SIG-M5 treated with dmso at 0.1 percent for 504 hours (cell line): ENCODE results near the gene SYCN.

Experiments
- DNase-seq: peaks from one replicate; lab custom pipeline; 2025; ENCODE audit not compliant: unreplicated experiment; lab: John Stamatoyannopoulos, UW

The SYCN gene

DNA sequence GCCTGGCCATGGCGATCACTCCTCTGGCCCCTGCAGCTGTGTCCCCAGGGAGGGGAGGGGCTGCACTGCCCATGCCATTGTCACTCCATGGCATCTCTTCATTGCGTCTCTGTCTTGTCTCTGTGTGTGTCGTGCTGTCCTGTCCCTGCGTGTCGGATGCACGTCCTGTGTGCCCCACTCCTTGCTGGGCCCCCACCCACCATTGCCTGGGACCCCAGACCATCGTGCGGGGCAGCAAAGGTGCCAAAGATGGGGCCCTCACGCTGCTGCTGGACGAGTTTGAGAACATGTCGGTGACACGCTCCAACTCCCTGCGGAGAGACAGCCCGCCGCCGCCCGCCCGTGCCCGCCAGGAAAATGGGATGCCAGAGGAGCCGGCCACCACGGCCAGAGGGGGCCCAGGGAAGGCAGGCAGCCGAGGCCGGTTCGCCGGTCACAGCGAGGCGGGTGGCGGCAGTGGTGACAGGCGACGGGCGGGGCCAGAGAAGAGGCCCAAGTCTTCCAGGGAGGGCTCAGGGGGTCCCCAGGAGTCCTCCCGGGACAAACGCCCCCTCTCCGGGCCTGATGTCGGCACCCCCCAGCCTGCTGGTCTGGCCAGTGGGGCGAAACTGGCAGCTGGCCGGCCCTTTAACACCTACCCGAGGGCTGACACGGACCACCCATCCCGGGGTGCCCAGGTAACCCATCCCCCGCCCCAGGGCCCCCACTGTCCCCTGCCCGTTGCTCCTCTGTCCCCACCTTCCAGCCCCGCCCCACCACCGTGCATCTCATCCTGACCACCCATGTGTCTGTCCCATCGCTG lies 31.2 kb downstream of the SYCN start:
- DNase-seq = no peak

DNA sequence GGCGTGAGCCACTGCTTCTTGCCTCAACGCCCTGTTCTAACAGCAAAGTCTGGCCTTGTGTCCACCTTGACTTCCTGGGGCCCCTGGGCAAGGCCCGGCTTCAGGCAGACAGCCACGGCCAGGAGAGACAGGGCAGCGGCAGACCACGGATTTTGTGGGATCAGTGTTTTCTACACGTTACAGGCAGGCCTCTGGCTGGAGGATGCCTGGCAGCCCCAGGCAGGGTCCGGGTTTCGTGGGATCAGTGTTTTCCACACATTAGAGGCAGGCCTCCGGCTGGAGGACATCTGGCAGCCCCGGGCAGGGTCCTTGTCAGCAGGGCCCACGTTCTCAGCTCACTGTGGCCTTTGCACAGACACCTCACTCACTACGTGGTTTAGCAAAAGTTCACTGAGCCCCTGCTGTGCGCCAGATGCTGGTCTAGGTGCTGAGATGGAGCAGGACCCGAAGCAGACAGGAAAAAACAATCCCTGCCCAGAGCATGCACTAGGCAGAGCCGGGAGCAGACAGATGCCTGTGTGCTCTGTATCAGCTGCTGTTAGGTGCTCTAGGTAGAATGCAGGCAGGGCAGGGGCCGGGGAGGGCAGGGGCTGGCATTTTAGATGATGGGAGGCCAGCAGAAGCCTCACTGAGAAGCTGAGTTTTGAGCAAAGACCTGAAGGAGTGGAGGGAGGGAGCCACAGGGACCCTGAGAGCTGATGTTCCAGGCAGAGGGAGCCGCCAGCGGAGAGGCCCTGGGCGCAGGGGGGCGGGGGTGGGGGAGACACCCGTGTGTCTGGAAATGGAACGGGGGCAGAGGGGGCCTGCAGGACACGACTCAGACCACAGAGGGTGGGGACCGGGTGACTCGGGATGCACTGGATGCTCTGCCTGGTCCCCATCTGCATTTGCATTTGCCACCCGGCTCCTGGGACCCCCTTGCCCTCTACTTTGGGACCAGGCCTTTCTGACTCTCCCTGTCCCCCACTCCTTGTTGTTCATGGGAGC lies 32.3 kb downstream of the SYCN start:
- DNase-seq = no peak

DNA sequence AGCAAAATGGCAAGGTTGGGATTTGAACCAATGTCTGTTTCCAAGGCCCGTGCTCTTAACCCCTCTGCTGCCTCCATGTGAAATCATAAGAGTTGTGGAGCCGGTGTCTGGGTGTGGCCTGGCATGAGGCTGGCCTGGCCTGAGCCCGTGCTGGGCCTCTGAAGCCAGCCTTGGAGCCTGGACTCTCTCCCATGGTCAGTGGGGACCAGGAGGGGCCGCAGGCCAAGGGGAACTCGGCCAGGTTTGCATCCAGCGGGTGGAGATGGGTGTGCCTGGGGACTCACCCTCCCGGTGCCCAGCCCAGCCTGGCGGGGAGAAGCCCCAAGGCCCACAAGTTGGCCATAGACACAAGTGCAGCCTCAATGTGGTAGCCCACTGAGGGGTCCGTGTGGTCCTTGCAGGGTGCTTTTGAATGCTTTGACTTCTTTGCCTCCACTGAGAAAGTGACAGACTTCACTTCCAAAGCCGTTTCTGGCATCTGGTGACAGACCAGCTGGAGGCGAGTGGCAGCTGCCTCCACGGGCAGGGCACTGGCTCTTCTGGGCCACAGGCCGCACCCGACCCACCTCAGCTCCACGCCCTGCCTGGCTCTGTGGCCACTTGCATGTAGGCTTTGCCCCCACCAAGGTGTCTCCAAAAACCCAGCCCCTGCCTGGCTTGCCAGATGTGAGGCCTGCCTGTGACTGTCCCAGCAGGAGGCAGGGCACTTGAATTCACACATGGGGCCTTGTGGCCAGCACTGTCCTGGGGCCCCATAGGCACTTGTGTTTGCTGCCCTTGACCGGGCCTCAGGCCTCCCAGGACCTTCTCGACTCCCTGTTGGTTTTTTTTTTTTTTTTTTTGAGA lies 33.5 kb downstream of the SYCN start:
- no peak for DNase-seq

DNA sequence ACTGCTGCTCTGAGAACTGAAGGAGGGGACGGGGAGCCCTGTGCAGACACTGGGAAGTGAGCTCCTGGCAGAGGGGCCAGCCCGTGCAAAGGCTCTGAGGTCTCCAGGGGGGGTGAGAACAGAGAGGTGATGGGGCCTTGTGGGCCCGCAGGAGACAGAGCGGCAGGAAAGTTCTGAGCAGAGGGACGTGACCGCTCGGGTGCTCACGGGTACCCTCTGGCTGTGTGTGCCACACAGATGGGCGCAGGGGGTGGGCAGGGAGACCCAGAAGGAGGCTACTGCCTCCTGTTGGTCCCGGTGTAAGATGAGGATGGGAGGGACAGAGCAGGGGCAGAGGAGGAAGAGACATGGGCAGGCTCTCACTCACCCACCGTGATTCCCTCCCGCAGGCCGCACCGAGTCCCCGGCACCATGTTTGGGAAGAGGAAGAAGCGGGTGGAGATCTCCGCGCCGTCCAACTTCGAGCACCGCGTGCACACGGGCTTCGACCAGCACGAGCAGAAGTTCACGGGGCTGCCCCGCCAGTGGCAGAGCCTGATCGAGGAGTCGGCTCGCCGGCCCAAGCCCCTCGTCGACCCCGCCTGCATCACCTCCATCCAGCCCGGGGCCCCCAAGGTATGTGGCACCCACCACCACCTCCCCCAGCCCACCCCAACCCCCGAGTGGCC lies 34.8 kb downstream of the SYCN start:
- DNase-seq = no peak

DNA sequence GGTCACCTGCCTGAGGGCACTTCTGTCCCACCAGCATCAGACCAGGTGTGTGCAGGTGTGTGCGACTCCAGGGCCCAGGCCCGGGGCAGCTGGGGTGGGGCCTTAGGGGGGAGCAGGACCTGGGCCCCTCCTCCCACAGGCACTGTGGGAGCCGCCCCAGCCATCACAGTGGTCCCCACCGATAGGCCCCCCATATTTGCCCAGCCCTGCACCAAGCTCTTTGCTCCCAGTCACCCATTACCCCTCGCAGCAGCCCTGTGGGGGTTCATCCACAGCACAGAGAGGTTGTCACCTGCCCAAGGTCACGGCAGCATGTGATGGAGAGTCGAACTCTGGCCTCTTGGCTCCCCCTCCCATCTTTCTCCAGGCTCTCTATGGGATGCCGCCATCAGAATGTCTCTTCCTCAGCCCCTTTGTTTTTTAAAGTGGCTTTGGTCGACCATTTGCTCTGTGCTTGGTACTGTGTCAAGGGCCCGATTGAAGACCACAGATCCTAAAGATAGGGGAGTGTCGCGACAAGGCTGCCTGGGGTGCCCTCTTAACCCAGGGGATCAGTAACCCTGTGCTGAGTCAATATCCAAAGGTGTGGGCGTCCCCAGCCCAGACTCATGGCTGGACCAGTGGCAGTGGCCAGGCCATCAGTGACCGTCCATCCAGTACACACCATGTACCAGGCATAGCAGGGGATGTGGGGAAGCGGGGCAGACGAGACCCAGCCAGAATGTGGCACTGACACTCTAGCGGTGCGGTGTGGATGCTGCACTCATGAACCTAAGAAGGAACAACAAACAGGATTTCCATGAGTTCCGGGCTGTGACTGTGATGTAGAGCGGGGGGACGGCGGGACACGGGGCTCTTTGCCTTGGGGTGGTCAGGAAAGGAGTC lies 35.6 kb downstream of the SYCN start:
- DNase-seq = no peak

DNA sequence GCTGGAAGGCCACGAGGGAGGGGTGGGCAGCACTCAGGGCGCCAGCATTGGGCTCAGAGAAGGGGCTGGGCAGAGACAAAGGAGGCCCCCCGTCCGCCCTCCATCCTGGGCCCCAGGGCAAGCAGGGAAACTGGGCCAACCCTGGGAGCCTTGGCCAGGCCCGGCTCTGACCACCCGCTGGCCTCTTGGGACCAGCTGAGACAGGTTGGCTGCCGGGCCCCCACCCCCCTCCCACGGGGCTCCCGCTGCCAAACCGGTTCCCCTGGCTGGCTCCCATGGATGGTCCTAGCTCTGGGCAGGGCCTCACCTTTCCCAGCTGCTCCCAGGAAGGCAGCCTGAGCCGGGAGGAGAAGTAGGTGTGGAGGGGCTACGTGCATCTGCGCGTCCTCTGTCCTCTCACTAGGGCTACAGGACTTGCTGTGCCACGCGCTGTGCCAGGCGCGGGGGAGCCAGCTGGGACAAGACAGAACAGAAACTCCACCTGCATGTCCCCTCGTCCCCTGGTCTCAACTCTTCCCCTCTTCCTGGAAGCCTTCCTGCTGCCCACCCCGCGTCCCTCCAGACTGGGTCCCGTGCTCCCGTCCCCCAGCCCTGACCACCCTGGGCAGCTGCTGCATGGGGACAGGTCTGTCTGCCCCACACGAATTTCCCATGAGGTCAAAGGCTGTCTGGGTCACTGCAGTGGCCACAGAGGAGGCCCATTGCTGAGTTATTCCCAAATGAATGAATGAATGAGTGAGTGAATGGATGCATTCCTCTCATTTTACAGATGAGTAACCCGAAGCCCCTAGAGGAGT lies 36.4 kb downstream of the SYCN start:
- DNase-seq = peak; percentile 9

DNA sequence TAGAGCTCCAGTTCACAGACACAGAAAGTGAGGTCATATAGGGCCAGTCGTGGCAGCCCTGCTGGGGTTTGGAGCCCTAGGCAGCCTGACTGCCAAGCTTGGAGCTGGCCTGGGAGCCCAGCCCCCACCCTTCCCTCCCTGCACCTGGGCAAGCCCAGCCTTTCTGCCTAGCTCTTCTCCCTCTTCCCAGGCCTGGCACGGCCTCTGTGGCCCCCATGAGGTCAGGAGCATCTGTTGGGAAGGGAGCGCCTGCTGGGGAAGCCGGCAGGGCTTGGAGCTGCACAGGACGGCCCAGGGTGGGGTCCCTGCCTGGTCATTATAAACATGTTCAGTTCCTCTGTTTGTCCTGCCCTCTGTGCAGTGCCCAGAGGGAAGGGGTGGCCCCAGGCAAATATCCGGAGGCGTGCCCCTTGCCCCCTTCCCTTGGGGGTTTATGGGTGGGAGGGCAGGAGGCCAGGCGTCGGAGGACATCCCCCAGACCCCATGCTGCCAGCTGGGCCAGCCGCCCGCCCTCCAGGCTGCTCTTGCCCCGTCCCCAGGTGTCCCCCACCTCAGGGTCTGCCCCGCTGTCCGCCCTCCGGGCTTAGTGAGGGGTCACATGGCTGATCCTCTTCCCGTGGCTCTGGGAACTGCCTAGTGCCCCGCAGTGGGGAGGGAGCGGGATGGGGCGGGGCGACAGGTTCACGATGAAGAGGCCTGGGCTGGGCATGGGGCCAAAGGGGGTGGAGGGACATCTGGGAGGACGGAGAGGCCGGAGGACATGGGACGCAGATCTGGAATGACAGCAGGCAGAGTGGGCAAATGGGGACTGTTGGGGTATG lies 37.3 kb downstream of the SYCN start:
- DNase-seq = peak; percentile 30

DNA sequence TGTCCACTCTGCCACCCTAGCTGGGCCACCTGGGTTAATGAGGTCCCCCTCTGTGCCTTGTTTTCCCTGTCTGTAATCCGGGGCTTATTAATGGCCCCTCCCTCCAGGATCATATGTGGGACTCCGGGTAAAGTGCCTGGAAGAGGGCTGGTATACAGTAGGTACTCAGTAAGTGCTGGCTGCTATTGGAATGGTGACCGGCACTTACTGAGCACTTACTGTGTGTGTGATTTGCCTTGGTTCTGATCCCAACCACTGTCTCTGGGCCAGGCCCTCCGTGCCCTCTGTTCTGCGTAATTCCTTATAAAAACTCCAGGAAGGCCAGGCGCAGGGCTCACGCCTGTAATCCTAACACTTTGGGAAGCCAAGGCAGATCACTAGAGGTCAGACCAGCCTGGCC lies 38.2 kb downstream of the SYCN start:
- DNase-seq = no peak

DNA sequence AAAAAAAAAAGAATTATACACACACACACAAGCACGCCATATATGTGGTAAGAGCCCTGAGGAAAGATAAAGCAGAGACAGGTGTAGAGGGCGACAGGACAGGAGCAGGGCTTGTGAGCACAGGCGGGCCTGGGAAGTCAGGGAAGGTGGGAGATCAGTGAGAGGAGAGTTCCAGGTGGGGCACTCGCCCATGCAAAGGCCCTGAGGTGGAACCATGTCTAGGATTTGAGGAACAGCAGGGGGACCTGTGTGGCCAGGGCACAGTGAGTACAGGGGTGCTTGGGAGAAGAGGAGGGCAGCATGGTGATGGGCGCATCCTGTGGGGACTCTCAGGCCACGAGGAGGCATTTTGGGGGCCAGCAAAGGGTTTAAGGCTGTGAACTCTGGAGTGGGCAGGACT lies 39.8 kb downstream of the SYCN start:
- DNase-seq = no peak

DNA sequence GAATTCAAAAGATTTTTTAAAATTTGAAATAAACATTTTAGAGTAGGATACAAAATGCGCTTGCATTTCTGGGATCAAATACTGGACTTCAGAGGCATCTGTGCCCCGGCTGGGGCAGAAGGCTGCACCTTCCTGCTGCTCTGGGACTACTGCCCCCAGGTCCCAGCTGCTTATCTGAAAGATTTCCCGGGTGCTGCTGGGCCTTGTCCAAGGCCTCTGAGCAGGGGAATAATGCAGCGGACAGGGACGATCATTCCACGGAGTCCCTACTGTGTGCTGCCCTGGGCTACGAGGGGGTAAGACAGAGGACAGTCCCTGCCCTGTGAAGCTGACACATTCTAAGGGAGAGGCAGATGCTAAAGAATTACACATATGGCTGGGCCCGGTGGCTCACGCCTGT lies 40.4 kb downstream of the SYCN start:
- no peak for DNase-seq

DNA sequence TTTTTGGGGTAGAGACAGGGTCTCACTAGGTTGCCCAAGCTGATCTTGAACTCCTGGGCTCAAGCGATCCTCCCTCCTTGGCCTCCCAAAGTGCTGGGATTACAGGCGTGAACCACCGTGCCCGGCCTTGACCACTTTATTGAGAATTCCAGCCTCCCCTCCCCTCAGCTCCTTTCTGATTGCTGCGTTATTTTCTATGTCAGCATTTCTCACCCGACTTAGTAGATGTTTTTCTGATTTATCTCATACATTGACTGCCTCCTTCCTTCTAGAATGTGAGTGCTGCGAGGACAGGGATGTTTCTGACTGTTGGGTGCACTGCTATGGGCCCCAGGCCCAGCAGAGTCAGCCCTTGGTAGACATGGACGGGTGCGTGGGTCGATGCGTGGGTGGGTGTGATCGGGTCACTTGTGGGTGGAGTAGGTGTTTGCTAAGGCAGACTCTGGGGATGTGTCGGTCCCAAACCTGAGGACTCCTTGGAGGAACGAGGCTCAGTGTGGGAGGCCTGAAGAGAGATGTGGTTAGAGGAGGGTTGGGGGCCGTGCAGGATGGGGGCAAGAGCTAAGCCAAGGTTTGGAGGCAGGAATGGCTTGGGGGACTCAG lies 41.5 kb downstream of the SYCN start:
- no peak for DNase-seq

DNA sequence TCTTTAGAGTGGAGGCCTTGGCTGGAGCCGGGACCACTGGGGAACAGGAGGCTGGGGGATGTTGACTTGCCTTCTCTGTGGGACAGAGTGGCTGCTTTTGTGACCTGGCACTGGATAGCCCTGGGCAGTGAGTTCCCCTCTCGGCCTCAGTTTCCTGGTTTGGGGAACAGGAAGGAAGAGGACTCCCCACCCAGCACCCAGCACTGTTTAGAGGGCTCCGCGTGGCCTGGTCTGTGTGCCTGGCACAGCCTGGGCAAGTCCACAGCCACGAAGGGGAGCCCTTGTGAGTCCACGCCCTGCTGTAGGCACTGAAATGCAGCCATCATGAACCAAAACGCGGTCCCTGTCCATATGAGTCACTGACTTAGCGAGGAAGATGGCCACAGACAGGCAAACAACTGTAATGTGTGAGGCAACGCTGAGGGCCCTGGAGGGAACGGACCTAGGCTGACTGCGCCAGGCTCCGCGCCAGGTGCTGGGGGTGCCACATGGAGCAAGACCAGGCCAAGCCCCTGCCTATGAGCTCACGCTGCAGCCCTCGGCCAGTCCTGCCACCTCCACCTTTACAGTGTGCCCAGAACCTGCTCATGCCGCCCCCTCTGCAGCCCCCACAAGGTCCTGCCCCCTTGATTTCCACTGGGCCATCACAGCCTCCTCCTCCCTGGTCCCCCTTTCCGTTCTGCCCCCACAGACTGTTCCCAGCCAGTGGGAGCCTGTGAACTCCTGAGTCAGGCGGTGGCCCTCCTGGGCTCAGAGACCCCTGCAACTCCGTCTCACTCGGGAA lies 43.0 kb downstream of the SYCN start:
- DNase-seq = no peak

DNA sequence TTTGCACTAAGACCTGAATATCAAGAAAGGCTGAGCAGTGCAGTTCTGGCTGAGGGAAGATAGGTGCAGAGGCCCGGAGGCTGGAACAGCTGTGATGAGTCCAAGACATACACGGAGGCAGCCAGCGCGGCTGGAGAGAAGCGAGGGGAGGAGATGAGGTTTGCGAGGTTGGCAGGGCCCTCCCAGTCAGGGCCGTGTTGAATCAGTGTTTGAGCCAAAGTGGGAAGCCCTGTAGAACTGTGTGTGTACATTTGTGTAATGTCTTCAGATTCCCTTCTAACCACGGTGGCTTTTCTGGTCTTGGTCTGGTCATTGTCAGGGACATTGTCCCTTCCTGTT lies 43.6 kb downstream of the SYCN start:
- DNase-seq = peak; percentile 51

DNA sequence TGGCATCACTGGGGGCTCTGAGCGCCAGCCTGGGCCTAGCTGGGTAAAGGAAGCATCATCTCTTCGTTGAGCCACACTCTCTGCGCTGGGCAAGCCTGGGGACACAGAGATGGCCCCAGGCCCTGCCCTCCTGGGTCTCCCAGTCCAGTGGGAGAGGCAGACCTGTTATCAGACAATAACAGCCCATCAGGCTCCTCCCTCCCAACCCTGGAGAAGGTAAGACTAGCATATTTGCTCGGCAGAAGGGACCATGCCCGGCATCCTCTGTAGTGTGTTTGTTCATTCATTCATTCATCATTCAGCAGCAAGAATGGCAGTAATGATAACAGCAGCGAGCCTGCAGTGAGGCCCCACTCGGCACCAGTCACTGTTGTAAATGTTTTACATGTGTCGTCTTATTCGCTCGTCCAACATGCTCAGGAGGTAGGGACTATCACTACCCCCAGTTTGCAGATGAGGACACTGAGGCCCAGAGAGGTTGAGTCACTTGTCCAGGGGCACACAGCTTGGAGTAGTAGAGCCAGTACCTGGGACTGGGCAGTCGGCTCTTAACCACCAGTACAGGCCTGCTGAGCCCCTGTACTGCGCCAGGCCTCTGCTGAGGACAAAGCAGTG lies 45.3 kb downstream of the SYCN start:
- DNase-seq = no peak

DNA sequence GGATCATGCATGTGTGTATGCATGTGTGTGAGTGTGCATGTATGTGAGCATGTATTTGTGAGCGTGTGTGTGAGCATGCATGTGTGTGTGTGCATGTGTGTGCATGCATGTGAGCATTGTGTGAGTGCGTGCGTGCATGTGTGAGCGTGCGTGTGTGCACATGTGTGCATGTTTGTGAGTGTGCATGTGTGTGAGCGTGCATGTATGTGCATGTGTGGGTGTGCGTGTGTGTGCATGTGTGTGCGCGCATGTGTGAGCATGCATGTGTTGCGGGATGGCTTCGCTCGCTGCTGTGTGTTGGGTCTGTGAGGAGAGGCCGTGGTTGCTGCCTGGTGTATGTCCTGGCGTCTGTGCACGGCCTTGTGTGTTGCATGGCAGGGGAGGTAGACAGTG lies 46.1 kb downstream of the SYCN start:
- no peak for DNase-seq

DNA sequence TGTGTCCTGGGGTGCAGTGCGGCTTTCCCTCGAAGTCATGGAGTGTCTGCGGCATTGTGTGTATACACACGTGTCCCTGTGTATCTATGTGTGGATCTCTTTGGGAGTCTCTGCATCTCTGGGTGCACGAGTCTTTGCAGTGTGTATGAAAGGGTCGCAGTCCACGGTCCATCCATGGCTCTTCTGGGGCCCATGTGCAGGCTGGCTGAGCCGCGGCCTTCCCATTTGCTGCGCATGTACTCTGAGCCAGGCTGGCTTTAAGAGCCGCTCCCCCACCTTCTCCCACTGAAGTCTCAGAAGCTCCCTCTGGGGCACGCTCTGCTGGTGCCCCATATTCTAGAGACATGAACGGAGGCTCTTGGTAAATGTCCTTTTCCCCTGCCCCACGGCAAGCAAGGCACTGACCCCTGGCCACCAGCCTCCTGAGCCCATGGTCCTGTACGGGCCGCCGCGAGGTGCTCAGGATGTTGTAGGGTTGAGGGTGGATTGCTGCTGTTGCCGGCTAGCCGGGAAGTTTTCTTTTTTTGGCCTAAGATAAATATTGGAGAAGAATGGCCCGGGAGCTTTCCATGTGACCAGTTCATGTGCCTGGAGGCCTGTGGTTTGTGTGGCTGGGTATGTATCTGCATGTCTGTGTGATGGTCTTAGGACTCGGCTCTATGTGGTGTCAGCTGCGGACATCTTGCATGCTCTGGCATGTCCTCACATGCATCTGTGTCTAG lies 46.6 kb downstream of the SYCN start:
- DNase-seq = no peak
